Upper lobe of left lung (tissue), 6 donors: ENCODE data around the gene LIAS. TPM values are rescaled to one million over a fixed set of nuclear protein-coding genes. Genes with fewer than 3 reads are reported as not detected.
A peak's percentile ranks its signal among the peaks of the same experiment; 100 is the strongest.

Experiments used
- ATAC-seq, 2 donors: fragments of 200-7000 bp; cut with Tn5 transposase; one replicate each; pipeline ENCODE4 v1.9.1; 2022; ENCODE audit warnings: mild to moderate bottlenecking in 2 of 2, moderate library complexity in 2 of 2; ENCODE audit not compliant: low FRiP score in 2 of 2
- DNase-seq, 2 donors: peaks; one replicate each; pipeline ENCODE4 v3.0.0-alpha.2; 2019 to 2020
- H3K27ac ChIP-seq, 4 donors: fragments of 200-600 bp; sonication (generic); one replicate each; pipeline ENCODE4 v1.5.1; 2016 to 2019
- H3K27me3 ChIP-seq, 4 donors: fragments of 200-600 bp; sonication (generic); one replicate each; pipeline ENCODE4 v1.5.1; 2017 to 2019
- H3K36me3 ChIP-seq, 4 donors: fragments of 200-600 bp; sonication (generic); one replicate each; pipeline ENCODE4 v1.5.1; 2016 to 2019
- H3K4me1 ChIP-seq, 4 donors: fragments of 200-600 bp; sonication (generic); one replicate each; pipeline ENCODE4 v1.5.1; 2018 to 2019
- H3K4me3 ChIP-seq, 4 donors: fragments of 200-600 bp; sonication (generic); one replicate each; pipeline ENCODE4 v1.5.1; 2017 to 2019; ENCODE audit warnings: mild to moderate bottlenecking in 2 of 4, moderate library complexity in 1 of 4
- H3K9me3 ChIP-seq, 4 donors: fragments of 200-600 bp; sonication (generic); one replicate each; pipeline ENCODE4 v1.5.1; 2018 to 2019
- CTCF ChIP-seq, 6 experiments: fragments of 450-650 bp in 4 of 6; fragments of 200-600 bp in 2 of 6; sonication (generic) in 2 of 6; IDR thresholded peaks; one replicate each; pipeline ENCODE4 v1.5.1; 2016 to 2019; ENCODE audit warnings: antibody characterized with exemption in 6 of 6
- EP300 ChIP-seq, 4 donors: sonication (generic); formaldehyde crosslinking; IDR thresholded peaks; one replicate each; pipeline ENCODE4 v1.5.1; 2017; ENCODE audit warnings: antibody characterized with exemption in 4 of 4, control low read depth in 2 of 4
- POLR2A ChIP-seq, 4 donors: fragments of 450-650 bp; IDR thresholded peaks; one replicate each; pipeline ENCODE4 v1.5.1; 2016 to 2017; ENCODE audit warnings: antibody characterized with exemption in 4 of 4, mild to moderate bottlenecking in 2 of 4
- POLR2AphosphoS5 ChIP-seq, 2 donors: sonication (generic); formaldehyde crosslinking; IDR thresholded peaks; one replicate each; pipeline ENCODE4 v1.5.1; 2017; ENCODE audit warnings: antibody characterized with exemption in 2 of 2
- WGBS, 2 donors: methylation state at CpG; one replicate each; pipeline ENCODE4 v1.1.5; 2017 to 2018; 5-methylcytosine and 5-hydroxymethylcytosine counted together
- total RNA-seq, 6 donors: library from RNA; depleted of rRNA in 4 of 6; stranded (reverse); fragments of >200 nt in 4 of 6; gene quantifications; one replicate each; pipeline versions ENCODE4 v1.1.0 to v1.2.1, GENCODE V29; 2016 to 2021
- donor health status: DM: no; HTN: no; CAD: no; lungs with moderate emphysema.
- donor health status: DM: no; HTN: yes; CAD: no; lungs with severe emphysema.

The LIAS gene
- total RNA-seq, 6 donors from 2014 or later, result 4.9 to 23.0 (median 10.8) TPM

GRCh38 chr4:39426728-39427127 lies 32.1 kb upstream of the LIAS start:
- no peak for TF ChIP-seq CTCF (IDR thresholded peaks at IDR 0.05)
- no peak for DNase-seq
- H3K27me3 ChIP-seq, result no peaks in the 10 kb centered on the region
- WGBS, 2 donors, result 95 to 96% methylated on average over 1 of the region's 1 CpG
- no peak overlapping the region for H3K4me3 ChIP-seq
- no peaks in the 10 kb centered on the region for H3K36me3 ChIP-seq
- H3K4me1 ChIP-seq, result no peaks in the 10 kb centered on the region
- no peak for ATAC-seq
- H3K9me3 ChIP-seq, result no peaks in the 10 kb centered on the region
- no peak overlapping the region for H3K27ac ChIP-seq

GRCh38 chr4:39427520-39428114 lies 31.2 kb upstream of the LIAS start:
- Histone ChIP-seq H3K9me3 (no peaks in the 10 kb centered on the region), H3K27ac (no peak overlapping the region), H3K36me3 (no peaks in the 10 kb centered on the region), H3K4me3 (peak overlapping the region in 1 of 4 donors; percentile 20), H3K4me1 (no peaks in the 10 kb centered on the region), H3K27me3 (no peaks in the 10 kb centered on the region)
- no peak for DNase-seq
- no peak for ATAC-seq
- 63 to 71% methylated on average over 10 of the region's 10 CpGs for WGBS, 2 donors
- TF ChIP-seq POLR2A (IDR thresholded peaks at IDR 0.05) (no peak), CTCF (IDR thresholded peaks at IDR 0.05) (no peak), EP300 (IDR thresholded peaks at IDR 0.05) (no peak), POLR2AphosphoS5 (IDR thresholded peaks at IDR 0.05) (no peak)

GRCh38 chr4:39429476-39430334 lies 29.2 kb upstream of the LIAS start:
- H3K4me3 ChIP-seq, result no peak overlapping the region
- H3K4me1 ChIP-seq, result no peaks in the 10 kb centered on the region
- no peaks in the 10 kb centered on the region for H3K36me3 ChIP-seq
- H3K9me3 ChIP-seq, result no peaks in the 10 kb centered on the region
- no peak for ATAC-seq
- H3K27ac ChIP-seq, result no peak overlapping the region
- DNase-seq, result no peak
- 88 to 89% methylated on average over 4 of the region's 4 CpGs for WGBS, 2 donors
- TF ChIP-seq CTCF (IDR thresholded peaks at IDR 0.05), result no peak
- no peak for TF ChIP-seq EP300 (IDR thresholded peaks at IDR 0.05)
- TF ChIP-seq POLR2AphosphoS5 (IDR thresholded peaks at IDR 0.05), result no peak
- TF ChIP-seq POLR2A (IDR thresholded peaks at IDR 0.05), result no peak
- H3K27me3 ChIP-seq, result no peaks in the 10 kb centered on the region

GRCh38 chr4:39433878-39434492 lies 24.9 kb upstream of the LIAS start:
- Histone ChIP-seq H3K4me1 (no peaks in the 10 kb centered on the region), H3K27ac (no peak overlapping the region), H3K9me3 (no peaks in the 10 kb centered on the region), H3K27me3 (no peaks in the 10 kb centered on the region), H3K36me3 (no peaks in the 10 kb centered on the region), H3K4me3 (no peak overlapping the region)
- no peak for DNase-seq
- ATAC-seq, result no peak
- TF ChIP-seq CTCF (IDR thresholded peaks at IDR 0.05), result no peak
- TF ChIP-seq EP300 (IDR thresholded peaks at IDR 0.05), result no peak
- TF ChIP-seq POLR2A (IDR thresholded peaks at IDR 0.05), result no peak
- TF ChIP-seq POLR2AphosphoS5 (IDR thresholded peaks at IDR 0.05), result no peak
- 89 to 96% methylated on average over 11 of the region's 11 CpGs for WGBS, 2 donors
